ENCODE measurements around the gene CREG2.

CREG2 gene

DNA sequence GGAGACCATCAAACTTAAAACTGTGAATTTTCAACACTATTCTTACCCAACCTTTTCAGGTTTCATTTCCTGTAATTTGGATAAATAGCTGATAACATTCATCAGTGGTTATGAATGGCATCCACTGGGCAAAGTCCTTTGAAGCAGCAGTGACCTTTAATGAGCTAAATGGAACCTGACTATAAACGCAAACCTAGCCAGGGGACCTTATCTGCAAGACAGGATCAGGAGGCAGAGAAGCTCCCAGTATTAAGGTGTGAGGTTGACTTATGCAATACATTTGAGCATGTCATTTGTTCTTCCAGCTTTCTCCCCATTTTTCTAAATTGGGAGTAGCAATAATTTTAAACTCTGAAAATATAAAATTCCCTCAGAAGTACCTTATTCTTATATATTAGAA is 38.4 kb downstream of the CREG2 start:
- H3K4me3 ChIP-seq (ENCODE audit: low read depth, low read length) = no peak overlapping the region
- TF ChIP-seq CTCF (IDR thresholded peaks at IDR 0.05; ENCODE audit: borderline replicate concordance, insufficient read depth, low read depth, low read length) = no peak

GRCh38 chr2:101346909-101347308 is 40.4 kb downstream of the CREG2 start:
- TF ChIP-seq CTCF (IDR thresholded peaks at IDR 0.05; ENCODE audit: borderline replicate concordance, insufficient read depth, low read depth, low read length) = no peak

DNA sequence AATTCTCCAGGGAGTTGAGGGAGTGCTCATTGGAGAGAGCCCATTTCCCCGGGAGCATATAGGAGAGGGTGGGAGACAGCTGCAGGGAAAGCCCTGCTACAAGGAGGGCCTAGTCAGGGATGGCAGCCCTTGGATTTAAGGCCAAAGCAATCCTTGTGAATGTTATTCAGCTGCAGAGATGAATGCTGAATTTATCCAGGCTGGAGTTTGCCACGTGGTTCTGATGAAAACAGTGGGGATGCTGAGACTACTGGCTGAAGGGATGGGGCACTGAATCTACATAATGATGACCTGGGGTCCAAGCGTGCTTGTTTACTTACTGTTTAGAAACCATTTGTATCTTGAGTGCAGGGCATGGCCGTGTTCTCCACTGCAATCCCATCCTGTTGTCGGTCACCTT is 43.2 kb downstream of the CREG2 start:
- no peak for TF ChIP-seq CTCF (IDR thresholded peaks at IDR 0.05; ENCODE audit: borderline replicate concordance, insufficient read depth, low read depth, low read length)
- H3K4me3 ChIP-seq (ENCODE audit: low read depth, low read length) = no peak overlapping the region

More at GRCh38 chr2:101346909-101347308, 40.4 kb downstream of the CREG2 start:
- no peak overlapping the region for H3K4me3 ChIP-seq (ENCODE audit: low read depth, low read length)

DNA sequence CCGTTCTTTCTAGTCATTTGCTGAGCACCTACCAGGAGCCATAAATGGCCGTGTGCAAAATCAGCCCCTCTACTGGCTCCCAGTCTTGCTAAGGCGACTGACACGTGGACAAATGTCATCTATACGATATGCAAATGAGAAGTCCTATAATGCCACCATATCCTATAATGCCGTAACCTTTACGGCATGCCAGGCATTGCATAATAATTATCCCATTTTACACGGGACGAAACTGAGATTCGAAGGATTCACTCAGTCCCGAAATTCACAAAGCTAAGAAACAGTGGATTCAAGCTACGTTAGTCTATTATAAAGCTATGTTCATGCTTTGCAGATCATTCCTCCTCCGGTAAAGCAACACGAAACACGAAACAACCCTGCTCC is 44.7 kb downstream of the CREG2 start:
- no peak overlapping the region for H3K4me3 ChIP-seq (ENCODE audit: low read depth, low read length)
- no peak for TF ChIP-seq CTCF (IDR thresholded peaks at IDR 0.05; ENCODE audit: borderline replicate concordance, insufficient read depth, low read depth, low read length)

GRCh38 chr2:101341901-101342624 is 45.2 kb downstream of the CREG2 start:
- H3K4me3 ChIP-seq (ENCODE audit: low read depth, low read length) = no peak overlapping the region
- TF ChIP-seq CTCF (IDR thresholded peaks at IDR 0.05; ENCODE audit: borderline replicate concordance, insufficient read depth, low read depth, low read length) = peak; percentile 86

DNA sequence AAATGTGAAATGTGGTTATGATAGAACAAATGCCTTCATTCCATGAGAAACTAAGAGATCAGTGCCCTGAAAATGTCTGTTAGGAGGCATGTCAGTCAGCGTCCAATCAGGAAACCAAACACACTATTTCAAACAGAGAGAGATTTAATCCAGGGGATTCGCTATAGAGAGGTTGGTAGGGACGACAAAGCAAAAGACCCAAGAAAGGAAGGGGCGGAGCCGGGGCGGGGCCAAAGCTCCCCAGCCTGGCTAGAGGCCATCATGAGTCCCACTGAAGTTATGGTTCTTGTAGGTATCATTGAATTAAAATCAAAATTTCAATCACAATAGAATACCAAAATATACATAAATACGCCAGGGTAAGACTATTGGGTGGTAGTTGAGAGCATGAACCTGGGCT is 45.9 kb downstream of the CREG2 start:
- TF ChIP-seq CTCF (IDR thresholded peaks at IDR 0.05; ENCODE audit: borderline replicate concordance, insufficient read depth, low read depth, low read length) = no peak
- H3K4me3 ChIP-seq (ENCODE audit: low read depth, low read length) = no peak overlapping the region

DNA sequence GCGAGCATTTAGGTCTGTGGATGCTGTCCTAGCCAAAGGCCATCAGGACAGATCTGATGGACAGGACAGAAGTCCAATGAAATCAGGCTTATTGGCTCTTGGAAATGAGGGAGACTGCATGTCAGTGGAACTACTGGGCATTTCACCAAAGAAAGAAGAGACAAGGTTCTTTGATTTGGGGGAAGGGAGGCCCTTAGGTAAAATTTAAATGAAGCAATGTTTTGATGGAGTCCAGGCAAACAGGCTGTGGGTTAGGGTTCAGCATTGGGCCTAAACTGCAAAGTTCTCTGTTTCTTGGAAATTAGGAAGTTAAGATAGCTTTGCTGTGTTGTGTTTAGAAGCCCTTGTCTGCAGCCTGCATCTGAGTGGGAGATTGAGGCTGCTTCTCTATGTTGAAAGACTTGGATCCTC is 47.2 kb downstream of the CREG2 start:
- H3K4me3 ChIP-seq (ENCODE audit: low read depth, low read length) = no peak overlapping the region
- TF ChIP-seq CTCF (IDR thresholded peaks at IDR 0.05; ENCODE audit: borderline replicate concordance, insufficient read depth, low read depth, low read length) = no peak
